Kidney epithelial cell (primary cell): Measurements from ENCODE around the gene TJP3. TPM values are rescaled to one million over a fixed set of nuclear protein-coding genes. Genes with fewer than 3 reads are reported as not detected.
A peak's percentile ranks its signal among the peaks of the same experiment; 100 is the strongest.

Source experiments
- DNase-seq: peaks from one replicate; pipeline ENCODE4 v3.0.0-alpha.2; 2010; ENCODE audit warnings: low read depth
- H3K27me3 ChIP-seq: 2 replicates; pipeline ENCODE4 v1.6.0; 2011; ENCODE audit warnings: low read length; ENCODE audit not compliant: control insufficient read depth, insufficient read depth
- H3K36me3 ChIP-seq: 2 replicates; pipeline ENCODE4 v1.5.1; 2011; ENCODE audit warnings: low read length; ENCODE audit not compliant: control insufficient read depth, insufficient read depth
- H3K4me3 ChIP-seq: 2 replicates; pipeline ENCODE4 v1.5.1; 2011; ENCODE audit warnings: low read depth, mild to moderate bottlenecking, control low read depth, low read length
- total RNA-seq: library from RNA; depleted of rRNA; stranded (reverse); fragments of >200 nt; gene quantifications from 2 replicates; pipeline ENCODE4 v1.2.3, GENCODE V29; 2015
- TF ChIP-seq, protein P1 (sequence below): IDR thresholded peaks from 2 replicates; pipeline ENCODE4 v1.5.1; 2011; ENCODE audit warnings: mild to moderate bottlenecking, moderate library complexity, low read length, control low read depth, inconsistent platforms; ENCODE audit not compliant: insufficient read depth, poor library complexity, severe bottlenecking

Gene TJP3
- total RNA-seq, 1 donor from 2014 or later, result 1.7 TPM

DNA sequence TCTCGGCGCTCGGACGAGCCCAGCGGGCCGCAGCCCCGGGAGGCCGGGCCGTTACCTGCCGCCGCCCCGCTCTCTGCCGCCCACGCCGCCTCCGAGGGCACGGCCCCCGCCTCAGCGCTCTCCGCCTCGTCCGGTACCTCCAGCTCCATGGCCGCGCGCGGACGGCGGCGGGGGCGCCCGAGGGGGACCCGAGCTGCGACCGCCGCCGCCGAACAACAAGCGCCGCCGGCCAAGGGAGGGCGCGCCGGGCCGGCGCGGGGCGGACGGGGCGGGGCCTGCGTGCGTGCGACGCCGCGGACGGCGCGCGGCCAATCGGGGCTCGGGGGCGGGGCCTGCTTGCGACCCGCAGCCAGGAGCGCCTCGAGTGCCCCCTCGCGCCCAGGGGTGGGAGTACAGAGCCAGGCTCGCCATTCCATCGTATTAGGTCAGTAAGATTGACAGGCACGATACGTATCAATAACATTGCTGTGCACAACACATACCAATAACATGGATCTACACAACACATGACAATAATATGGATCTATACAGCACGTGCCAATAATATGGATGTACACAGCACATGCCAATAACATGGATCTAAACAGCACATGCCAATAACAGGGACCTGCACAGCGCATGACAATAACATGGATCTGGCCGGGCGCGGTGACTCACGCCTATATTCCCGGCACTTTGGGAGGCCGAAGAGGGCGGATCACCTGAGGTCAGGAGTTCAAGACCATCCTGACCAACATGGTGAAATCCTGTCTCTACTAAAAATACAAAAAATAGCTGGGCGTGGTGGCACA lies 7.7 kb upstream of the TJP3 start, which contains the start of gene PIP5K1C:
PIP5K1C (minus strand) TSS at position 227 of the 791 bp plus-strand sequence; CDS start at position 149, 78 bp downstream.
- no peaks in the 10 kb centered on the region for H3K36me3 ChIP-seq
- peak within 1 kb of the TSS; percentile 89 for H3K4me3 ChIP-seq
- H3K27me3 ChIP-seq, result no peaks in the 10 kb centered on the region
- TF ChIP-seq, protein P1, sequence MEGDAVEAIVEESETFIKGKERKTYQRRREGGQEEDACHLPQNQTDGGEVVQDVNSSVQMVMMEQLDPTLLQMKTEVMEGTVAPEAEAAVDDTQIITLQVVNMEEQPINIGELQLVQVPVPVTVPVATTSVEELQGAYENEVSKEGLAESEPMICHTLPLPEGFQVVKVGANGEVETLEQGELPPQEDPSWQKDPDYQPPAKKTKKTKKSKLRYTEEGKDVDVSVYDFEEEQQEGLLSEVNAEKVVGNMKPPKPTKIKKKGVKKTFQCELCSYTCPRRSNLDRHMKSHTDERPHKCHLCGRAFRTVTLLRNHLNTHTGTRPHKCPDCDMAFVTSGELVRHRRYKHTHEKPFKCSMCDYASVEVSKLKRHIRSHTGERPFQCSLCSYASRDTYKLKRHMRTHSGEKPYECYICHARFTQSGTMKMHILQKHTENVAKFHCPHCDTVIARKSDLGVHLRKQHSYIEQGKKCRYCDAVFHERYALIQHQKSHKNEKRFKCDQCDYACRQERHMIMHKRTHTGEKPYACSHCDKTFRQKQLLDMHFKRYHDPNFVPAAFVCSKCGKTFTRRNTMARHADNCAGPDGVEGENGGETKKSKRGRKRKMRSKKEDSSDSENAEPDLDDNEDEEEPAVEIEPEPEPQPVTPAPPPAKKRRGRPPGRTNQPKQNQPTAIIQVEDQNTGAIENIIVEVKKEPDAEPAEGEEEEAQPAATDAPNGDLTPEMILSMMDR, result peak; percentile 65
- DNase-seq, result no peak

DNA sequence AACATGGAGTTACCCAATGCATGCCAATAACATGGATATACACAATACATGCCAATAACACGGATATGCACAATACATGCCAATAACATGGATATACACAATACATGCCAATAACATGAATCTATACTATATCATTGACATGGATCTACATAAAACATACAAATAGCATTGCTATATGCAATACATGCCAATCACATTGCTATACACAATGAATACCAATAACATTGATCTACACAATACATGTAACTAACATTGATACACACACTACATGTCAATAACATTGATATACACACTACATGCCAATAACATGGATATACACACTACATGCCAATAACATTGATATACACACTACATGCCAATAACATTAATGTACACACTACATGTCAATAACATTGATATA lies 7.0 kb upstream of the TJP3 start:
- TF ChIP-seq, protein P1, result no peak
- Histone ChIP-seq H3K36me3 (no peaks in the 10 kb centered on the region), H3K27me3 (no peaks in the 10 kb centered on the region), H3K4me3 (no peak overlapping the region)
- no peak for DNase-seq

DNA sequence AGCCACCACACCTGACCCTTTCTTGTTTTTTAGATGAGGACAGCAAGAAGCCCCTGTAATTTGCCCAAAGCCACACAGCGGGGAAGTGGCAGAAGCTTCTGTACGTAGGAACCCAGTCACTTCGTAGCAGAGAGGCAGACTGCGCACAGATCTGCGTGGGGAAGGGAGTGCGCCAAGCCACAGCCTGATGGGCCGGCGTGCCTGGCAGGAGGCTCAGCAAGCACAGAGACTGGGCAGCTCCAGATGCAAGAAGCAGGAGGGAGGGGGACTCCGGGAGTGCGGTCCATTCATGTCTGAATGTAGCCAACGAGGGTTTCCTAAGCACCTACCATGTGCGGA lies 347 bp upstream of the TJP3 start:
- no peak for DNase-seq
- H3K4me3 ChIP-seq, result no peak overlapping the region
- TF ChIP-seq, protein P1, result no peak
- peaks cover 21% of the 10 kb centered on the region for H3K27me3 ChIP-seq
- H3K36me3 ChIP-seq, result no peaks in the 10 kb centered on the region

DNA sequence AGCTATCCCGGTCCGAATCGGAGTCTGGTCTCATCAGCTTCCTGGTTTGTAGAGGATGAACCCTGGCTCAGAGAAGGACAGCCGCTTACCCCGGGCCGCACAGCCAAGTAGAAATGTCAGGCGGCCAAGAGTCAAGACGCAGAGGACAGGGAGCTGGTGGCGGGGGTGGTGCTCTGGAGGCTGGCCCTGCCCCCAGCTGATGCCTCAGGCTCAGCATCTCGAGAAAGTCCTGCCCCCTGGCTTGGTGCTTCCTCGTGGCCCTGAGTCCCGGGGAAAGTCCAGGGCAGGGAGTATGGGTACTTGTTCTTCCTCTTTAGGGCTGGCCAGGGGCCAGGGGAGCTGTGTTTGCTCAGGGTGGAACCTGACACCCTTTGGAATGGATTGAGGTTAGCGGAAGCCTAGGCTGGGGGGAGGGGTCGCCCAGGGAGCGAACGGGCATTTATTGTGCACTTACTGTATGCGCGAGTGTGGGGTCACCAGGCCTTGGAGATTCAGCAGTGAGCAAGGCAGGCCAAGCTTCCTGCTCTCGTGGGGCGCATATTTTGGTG lies 2.2 kb downstream of the TJP3 start:
- peaks cover 23% of the 10 kb centered on the region for H3K27me3 ChIP-seq
- TF ChIP-seq, protein P1, result no peak
- no peaks in the 10 kb centered on the region for H3K36me3 ChIP-seq
- DNase-seq, result no peak
- H3K4me3 ChIP-seq, result no peak overlapping the region

DNA sequence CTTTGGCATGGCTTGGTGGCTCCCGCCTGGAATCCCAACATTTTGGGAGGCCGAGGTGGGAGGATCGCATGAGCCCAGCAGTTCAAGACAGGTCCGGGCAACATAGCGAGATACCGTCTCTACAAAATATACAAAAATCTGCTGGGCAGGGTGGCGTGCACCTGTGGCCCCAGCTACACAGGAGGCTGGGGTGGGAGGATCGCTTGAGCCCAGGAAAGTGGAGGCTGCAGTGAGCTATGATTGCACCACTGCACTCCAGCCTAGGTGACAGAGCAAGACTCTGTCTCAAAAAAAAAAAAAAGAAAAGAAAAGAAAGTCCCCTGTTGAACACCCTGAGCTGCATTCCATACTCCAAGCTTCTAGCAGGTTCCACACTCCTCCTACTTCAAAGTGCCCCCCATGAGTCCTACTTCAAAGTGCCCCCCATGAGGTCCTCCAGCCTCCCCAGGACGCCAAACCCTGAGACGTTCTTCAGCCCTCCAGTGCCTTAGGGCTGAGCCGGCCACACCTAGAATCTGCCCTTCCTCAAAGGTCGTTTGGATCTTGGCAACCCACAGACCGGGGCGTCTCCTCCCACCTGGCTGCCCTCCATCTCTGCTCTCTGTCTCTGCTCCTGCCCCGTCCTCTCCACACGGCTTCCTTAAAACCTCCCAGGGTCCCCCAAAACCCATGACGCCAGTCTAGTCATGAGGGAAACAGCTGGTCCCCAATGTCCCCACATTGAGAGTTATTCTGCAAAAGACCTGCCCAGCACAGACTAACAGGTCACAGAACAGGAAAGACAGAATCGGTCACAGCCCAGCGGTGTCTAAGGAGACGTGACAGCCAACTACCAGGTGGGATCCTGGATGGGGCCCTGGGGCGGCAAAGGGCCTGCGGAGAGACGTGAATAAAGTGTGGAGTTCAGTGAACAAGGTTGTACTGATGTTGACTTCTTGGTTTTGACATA lies 4.8 kb downstream of the TJP3 start:
- peaks cover 20% of the 10 kb centered on the region for H3K27me3 ChIP-seq
- no peak overlapping the region for H3K4me3 ChIP-seq
- no peaks in the 10 kb centered on the region for H3K36me3 ChIP-seq
- no peak for DNase-seq
- TF ChIP-seq, protein P1, result no peak
